PFSK-1 (cell line): ENCODE data around the gene JAM2.

Experiments used
- FOXP2 ChIP-seq: optimal IDR thresholded peaks from 2 replicates; pipeline ENCODE3; 2011; ENCODE audit warnings: borderline replicate concordance, control low read depth, inconsistent platforms; ENCODE audit not compliant: insufficient read depth; ENCODE audit errors: extremely low read length, extremely low read depth
- POLR2AphosphoS5 ChIP-seq: IDR thresholded peaks from 2 replicates; pipeline ENCODE4 v1.6.1; 2012; ENCODE audit warnings: low read depth, mild to moderate bottlenecking, control low read depth, low read length, moderate library complexity
- REST ChIP-seq, 2 experiments: IDR thresholded peaks; 2 replicates each; pipeline versions ENCODE4 v1.6.1 to v1.8.0; 2011 to 2012; ENCODE audit warnings: low read depth in 2 of 2, low read length in 2 of 2, control low read depth in 1 of 2, inconsistent platforms in 1 of 2, mild to moderate bottlenecking in 1 of 2, moderate library complexity in 1 of 2; ENCODE audit not compliant: insufficient read depth in 1 of 2
- SIN3A ChIP-seq: IDR thresholded peaks from 2 replicates; pipeline ENCODE4 v1.6.1; 2012; ENCODE audit warnings: mild to moderate bottlenecking, low read length, moderate library complexity, borderline replicate concordance; ENCODE audit not compliant: insufficient read depth
- TAF1 ChIP-seq: IDR thresholded peaks from 2 replicates; pipeline ENCODE4 v1.6.1; 2012; ENCODE audit warnings: low read length, control low read depth, borderline replicate concordance; ENCODE audit not compliant: insufficient read depth

Gene JAM2

DNA sequence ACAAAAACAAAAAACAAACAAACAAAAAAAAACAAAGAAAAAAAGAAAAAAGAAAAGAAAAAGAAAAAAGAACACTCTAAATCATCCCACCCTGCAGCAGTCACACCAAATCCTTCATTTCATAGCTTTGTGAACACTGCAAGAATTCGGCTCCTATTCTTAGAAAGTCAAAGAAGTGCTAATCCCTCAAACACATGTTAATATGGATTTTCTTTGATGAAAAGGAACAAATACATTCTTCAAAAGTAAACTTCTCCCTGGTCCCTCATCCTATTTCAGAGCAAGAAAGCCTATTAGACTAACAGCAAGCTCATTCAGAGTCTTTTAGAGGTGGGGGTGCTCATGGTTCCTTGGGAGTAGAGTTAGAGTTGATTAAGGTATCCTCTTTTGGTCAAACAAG, 24.6 kb upstream of the JAM2 start:
- TF ChIP-seq TAF1 (no peak), REST (IDR thresholded peaks at IDR 0.05; ENCODE audit: insufficient read depth in 1 of 2, low read depth in 2 of 2, low read length in 2 of 2) (no peak), SIN3A (no peak), FOXP2 (no peak), POLR2AphosphoS5 (no peak)

- TF ChIP-seq SIN3A = no peak
- TF ChIP-seq REST (IDR thresholded peaks at IDR 0.05; ENCODE audit: insufficient read depth in 1 of 2, low read depth in 2 of 2, low read length in 2 of 2) = no peak
- no peak for TF ChIP-seq FOXP2
- no peak for TF ChIP-seq POLR2AphosphoS5
- TF ChIP-seq TAF1 = no peak
These were observed 23.2 kb upstream of the JAM2 start for GRCh38 chr21:25615880-25616279.

- TF ChIP-seq REST (IDR thresholded peaks at IDR 0.05; ENCODE audit: insufficient read depth in 1 of 2, low read depth in 2 of 2, low read length in 2 of 2) = no peak
- TF ChIP-seq POLR2AphosphoS5 = no peak
- no peak for TF ChIP-seq TAF1
- no peak for TF ChIP-seq FOXP2
- TF ChIP-seq SIN3A = no peak
These were observed 19.9 kb upstream of the JAM2 start for GRCh38 chr21:25619198-25619597.

- TF ChIP-seq REST (IDR thresholded peaks at IDR 0.05; ENCODE audit: insufficient read depth in 1 of 2, low read depth in 2 of 2, low read length in 2 of 2) = no peak
These were observed 14.5 kb upstream of the JAM2 start for GRCh38 chr21:25624511-25624910.

DNA sequence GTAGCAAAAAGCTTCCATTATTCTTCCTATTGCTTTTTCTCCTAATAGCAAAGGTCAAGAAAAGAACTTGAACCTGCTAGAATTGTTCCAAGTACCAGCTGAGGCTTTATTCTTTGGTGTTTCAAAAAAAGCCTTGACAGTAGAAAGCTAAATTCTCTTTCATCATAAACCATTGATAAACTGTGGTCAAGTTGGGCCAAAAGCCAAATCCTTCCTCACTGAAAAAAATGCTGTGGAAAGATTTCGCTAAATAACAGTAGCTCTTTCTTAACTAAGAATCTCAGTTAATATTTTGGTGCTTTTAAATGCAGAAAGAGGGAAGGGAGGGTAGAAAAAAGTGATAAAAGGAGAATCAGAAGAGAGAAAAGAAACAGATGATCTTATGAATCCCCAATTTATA, 14.0 kb upstream of the JAM2 start:
- no peak for TF ChIP-seq FOXP2
- no peak for TF ChIP-seq REST (IDR thresholded peaks at IDR 0.05; ENCODE audit: insufficient read depth in 1 of 2, low read depth in 2 of 2, low read length in 2 of 2)
- TF ChIP-seq POLR2AphosphoS5 = no peak
- no peak for TF ChIP-seq TAF1
- TF ChIP-seq SIN3A = no peak
